Head of caudate nucleus (tissue), 42 donors: ENCODE results near the gene IGFLR1.

ENCODE experiments used
- DNase-seq, 42 donors: peaks; one replicate each; pipeline versions ENCODE4 v3.0.0 to v3.0.0-alpha.2; 2020 to 2021; ENCODE audit warnings: mixed read lengths in 7 of 42
- intact Hi-C: fragments of 100-400 bp; cut with DNase I; formaldehyde crosslinking; loops from one replicate; pipeline ENCODE4 v1.15.0; 2022

Gene IGFLR1

DNA sequence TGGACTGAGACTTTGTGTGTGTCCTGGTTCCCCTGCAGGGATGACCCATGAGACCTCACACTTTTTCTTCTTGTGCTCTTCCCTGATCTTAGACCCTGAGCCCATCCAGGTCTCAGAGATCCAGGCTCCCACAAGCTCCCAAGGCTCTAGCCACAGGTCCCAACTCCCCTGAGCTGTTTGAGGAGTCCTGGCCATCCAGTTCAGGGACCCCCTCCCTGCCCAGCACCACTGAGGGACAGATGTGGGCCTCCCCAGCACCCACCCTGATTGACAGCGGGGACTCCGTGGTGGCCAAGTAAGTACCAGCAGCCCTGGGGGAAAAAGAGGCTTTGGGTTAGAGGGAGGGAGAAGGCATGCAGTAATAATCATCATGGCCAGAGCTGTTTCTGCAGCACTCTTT is 17.4 kb upstream of the IGFLR1 start:
- DNase-seq: peak in 1 of 42 donors; percentile 11
- intact Hi-C loops: no loop called here

DNA sequence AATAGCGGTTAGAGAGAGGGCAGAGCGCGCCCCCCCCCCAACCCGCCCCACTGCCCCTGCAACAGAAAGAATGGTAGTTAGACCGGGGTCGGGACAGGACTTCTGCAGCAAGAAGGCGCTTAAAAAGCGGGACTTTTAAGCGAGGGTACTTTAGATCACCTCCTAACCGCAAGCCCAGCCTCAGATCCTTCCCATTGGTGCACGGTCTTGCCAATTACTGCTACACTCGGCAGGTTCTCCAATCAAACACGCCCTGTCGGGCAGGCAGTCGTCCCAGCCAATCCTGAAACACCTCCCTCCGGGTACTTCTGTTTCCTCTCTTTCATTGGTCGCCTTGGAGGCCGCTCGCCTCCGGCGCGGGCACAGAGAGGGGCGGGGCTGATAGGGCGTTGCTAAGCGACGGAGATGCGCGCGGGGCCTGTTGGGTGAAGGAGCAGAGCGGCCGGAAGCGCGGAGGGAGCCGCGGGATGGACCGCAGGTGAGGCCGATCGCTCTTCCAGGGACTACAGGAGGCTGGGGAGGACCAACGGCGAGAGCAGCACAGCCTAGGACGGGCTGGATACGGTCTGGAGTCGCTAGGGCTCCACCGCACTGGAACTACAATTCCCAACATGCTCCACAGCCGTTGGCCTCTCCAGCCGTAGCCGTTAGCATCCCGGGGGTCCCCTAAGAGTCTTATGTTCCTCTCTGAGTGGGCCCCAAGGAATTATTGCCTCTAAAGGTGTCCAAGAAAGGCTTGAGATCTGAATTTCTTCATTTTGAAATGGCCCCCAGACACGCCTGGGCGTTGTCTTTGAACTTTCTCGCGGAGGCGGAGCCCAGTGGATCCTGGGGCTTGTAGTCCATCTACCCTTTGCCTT is 15.7 kb upstream of the IGFLR1 start, which contains the start of gene PROSER3:
Gene PROSER3, plus strand, starts transcription at position 428 of the 860 bp plus-strand sequence. Its CDS starts 40 bp downstream, at position 468.
- intact Hi-C loops: no loop called here

DNA sequence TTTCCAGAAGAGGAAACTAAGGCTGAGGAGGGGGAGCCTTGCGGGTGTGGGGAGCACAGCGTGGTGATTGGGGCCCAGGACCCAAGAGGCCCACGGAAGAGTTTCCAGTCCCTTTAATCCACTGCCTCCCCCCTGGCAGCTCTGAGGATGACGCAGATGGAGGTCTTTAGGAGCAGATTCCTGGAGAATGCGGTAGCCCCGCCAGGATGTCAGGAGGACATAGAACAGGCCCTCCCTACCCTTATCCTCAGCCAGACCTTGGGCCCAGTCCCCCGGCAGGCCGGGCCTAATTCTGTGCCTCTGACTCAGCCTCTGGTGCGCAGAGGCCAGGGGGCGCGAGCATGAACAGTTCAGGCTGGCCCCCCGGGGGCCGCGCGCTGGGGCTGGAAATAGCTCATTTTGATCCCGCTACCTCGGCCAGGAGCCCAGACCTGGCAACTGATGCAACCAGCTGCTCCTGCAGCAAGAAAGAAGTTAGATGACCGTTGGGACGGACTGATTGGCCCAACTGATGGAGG is 15.0 kb upstream of the IGFLR1 start:
- peak in 21 of 42 donors; percentile 14 to 76 (median 49) for DNase-seq
- intact Hi-C loops: no loop called here

More for the DNA sequence above, 15.7 kb upstream of the IGFLR1 start, which contains the start of gene PROSER3:
- DNase-seq: peak; percentile 95 to 100 (median 99)

DNA sequence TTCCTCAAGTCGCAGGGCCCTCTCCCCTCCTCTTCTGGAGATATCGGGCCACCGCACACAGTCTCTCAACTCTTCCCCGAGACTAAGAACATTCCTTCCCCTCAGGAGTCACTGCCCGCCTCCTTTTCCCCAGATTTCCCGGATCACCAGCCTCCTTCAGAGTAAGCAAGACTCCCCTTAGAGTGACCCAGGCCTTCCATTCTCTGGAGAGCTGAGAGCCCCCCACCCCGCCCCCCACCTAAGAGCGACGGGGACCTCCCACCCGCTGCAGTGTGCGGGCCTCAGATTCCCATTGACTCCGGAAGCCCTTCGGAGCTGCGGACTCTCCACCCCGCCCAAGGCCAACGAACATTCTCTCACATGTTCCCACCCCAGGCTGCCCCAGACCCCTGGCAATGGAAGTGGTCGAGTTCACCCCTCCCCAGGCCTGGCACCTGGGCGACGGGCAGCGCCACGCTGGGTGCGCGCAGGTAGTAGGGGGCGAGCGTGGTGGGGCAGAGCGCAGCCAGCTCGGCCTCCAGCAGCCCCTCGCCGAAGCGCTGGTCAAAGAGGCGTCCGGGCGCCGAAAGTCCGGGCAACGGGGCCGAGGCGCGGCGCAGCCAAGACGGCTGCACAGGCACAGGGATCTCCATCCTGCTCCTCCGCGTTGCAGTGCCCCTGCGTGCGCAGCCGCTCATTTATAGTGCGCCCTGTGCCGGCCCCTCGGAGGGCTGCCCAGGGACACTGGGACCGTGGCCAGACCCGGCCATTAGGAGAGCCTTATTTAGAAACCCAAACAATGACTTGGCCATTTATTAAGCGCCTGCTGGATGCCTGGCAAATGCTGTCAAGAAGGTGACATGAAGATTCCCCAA is 14.4 kb upstream of the IGFLR1 start, which contains the start of gene HSPB6:
Gene HSPB6, minus strand, starts transcription at position 653 of the 854 bp plus-strand sequence. Its CDS starts 21 bp downstream, at position 632.
- intact Hi-C loops: no loop called here
- peak in 14 of 42 donors; percentile 37 to 68 (median 46) for DNase-seq

DNA sequence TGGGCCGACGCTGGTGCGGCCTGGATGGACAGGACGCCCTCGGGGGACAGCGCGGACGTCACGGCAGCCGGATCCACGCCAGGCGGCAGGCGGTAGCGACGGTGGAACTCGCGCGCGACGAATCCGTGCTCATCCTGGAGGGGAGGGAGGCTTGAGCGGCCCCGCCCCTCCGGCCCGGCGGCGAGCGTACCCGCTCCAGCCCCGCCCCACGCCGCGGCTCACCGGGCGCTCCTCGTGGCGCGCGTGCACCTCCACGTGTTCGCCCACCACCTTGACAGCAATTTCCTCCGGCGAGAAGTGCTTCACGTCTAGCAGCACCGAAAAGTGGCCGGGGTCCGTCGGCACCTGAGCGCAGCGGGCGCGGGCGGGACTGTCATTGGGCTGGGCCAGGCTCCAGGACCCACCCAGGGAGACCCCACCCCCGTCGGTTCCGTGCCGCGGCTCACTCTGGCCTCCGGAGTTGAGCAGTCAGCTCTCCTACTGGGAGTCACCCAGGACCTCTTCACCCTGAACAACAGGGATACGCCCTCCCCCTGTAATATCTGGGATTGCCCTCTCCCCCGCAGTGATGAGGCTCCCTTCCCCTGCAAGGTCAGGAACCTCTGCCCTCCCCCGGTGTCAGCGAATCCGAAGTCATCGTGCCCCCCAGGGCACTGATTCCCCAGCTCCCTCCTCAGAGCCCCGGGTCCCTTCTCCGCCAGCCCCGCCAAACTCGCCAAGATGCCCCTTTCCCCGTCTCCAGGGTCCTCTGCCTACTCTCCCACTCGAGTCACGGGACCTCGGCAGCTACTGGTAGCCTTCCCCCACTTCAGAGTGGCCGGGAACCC is 13.5 kb upstream of the IGFLR1 start:
- intact Hi-C loops: no loop called here
- peak in 2 of 42 donors; percentile 16 to 19 for DNase-seq

DNA sequence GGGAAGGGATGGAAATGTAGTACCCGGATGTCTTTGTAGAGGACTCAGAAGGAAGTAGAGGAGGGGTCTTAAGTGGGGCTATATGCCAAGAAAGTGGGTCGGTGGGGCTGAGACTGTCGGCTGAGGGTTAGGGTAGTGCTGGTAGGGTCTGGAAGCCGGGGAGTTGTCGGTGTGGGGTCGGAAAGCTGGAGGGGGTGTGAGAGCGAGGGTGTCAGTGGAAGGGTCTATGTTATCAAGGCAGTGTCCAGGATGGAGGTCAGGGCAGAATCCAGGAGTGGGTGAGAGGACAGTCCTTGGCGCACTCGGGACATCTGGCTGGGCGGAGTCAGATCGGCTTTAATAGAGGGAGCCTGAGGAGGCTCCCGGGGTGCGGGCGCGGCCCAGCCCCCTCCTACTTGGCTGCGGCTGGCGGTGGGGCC is 12.9 kb upstream of the IGFLR1 start:
- intact Hi-C loops: no loop called here
- DNase-seq: no peak

DNA sequence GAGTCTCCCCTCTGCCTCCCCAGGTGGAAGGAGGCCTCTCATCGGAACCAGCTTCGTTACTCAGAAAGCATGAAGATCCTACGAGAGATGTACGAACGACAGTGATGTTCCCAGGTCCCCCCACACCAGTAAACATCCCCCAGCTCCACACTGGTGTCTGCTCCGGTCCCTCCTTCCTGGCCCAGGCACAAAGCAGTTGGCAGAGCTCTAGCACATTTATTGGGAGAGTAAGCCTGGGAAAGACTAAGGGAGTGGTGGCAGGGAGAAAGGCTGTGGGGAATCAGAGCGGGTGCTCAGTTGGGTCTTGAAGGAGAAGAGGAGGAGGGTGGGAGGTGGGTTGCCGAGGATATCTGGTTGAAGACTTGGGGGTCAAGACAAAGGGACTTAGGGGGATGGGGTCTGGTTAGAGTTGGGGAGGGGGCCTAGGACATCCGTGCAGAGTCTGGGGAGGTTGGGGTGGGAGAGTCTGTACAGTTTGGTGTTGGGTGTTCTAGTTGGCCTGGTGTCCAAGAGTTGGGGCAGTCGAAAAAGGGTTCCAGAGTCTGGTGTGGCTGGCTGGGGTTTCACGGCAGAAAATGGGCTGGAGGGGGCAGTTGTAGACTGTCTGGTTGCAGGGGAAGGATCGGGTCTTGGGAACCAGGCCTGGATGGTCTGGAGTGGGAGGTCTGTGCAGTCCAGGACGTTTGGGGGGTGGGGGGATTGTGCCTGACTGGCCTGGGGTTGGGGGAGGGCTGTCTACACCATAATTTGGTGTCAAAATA is 12.3 kb upstream of the IGFLR1 start:
- no peak for DNase-seq
- intact Hi-C loops: no loop called here

DNA sequence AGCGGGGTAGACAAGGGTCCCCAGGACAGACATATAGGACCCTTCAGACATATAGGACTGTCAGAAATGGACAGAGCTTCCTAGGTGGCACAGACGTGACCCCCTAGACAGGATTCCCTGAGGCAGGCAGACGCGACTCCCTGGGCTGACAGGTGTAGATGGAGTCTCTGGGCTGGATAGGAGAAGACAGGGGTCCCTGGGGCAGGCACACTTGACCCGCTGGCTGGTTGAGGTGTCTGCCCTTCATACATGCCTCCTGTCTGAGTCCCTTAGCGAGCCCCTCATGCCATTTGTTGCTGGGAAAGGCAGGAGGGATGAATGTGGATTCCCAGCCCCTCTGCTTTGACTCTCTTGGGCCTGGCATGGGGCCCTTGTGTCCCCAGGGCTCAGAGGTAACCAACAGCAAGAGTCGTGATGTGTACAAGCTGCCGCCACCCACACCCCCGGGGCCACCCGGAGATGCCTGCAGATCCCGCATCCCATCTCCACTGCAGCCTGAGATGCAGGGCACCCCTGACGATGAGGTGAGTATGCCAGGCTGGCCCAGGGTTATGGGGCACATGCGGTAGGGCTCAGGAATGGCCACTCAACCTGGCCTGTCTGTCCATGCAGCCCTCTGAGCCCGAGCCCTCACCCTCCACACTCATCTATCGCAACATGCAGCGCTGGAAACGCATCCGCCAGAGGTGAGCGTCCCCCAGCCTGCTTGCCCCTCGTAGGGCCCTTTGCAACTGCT is 11.6 kb upstream of the IGFLR1 start:
- no peak for DNase-seq
- intact Hi-C loops: no loop called here

DNA sequence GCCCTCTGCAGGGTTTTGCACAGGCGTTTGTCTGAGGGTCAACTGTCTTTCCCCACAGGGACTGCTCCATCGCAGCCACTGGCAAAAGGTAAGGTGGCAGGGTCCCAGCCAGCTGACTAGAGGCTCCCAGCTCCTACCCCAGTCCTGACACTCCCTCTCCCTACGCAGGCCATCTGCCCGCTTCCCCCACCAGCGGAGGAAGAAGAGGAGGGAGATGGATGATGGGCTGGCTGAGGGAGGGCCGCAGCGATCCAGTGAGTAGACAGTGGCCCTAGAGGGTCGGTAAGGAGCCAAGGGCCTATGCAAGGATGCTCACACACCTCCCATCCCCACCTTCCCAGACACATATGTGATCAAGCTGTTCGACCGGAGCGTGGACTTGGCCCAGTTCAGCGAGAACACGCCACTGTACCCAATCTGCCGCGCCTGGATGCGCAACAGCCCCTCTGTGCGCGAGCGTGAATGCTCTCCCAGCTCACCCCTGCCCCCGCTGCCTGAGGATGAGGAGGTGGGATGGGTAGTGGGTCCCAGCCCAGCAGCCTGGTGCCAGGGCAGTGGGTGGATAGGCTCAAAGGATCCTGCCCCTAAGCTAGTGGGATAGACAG is 10.6 kb upstream of the IGFLR1 start:
- intact Hi-C loops: no loop called here
- DNase-seq: no peak

DNA sequence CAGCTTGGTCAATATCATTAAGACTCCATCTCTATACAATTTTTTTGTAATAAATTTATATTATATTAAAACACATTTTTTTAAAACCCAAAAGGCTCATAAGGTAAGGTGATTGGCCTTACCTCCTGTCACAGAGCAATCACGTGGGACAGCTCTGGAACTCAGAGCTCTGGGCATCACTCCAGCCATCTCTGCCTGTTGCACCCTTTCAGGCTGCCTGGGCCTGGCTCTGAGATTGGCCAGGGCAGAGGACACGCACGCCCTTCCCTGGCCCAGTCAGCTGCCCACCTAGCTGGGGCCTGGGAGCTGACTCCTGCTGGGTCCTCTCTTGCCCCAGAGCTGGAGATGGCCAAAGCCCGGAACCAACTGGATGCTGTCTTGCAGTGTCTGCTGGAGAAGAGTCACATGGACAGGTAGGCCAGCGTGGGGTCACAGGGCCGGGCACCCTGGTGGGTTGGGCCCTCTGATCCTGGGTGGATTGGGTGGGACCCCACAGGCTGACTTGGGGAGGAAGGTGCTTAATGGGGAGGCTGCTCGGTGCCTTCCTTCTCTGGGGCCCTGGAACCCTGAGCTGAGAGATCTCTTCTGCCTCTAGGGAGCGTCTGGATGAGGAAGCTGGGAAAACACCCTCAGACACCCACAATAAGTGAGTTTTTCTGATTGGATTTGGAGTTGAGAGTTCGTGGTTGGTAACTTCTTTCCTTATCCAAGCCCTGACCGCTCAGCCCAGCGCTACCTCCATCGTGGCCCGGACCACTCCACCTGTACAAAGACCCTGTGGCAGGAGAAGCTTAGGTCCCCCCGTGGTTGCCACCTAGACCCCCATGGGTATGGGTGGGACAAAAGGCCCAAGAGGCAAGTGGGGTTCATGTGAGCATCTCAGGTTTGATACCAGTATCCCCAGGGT is 9.8 kb upstream of the IGFLR1 start:
- intact Hi-C loops: no loop called here
- no peak for DNase-seq

DNA sequence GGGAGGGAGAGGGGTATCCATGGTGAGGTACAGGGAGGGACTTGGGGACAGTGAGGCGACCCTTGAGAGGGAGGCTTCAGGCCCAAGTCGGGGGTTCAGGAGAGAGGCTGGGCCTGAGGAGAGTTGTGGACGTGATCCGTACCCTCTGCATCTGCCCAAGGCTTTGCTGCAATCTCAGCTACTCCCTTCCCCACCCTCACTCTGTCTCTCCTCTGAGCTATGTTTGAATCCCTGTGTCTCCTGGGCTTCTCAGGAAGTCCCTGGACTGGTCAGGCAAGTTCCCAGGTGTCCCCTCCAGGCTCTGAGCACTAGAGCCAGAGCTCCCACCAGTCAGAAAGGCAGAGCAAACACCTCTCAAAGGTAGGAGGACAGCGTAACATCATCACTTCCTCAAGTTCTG is 7.9 kb upstream of the IGFLR1 start:
- no peak for DNase-seq
- intact Hi-C loops: no loop called here

DNA sequence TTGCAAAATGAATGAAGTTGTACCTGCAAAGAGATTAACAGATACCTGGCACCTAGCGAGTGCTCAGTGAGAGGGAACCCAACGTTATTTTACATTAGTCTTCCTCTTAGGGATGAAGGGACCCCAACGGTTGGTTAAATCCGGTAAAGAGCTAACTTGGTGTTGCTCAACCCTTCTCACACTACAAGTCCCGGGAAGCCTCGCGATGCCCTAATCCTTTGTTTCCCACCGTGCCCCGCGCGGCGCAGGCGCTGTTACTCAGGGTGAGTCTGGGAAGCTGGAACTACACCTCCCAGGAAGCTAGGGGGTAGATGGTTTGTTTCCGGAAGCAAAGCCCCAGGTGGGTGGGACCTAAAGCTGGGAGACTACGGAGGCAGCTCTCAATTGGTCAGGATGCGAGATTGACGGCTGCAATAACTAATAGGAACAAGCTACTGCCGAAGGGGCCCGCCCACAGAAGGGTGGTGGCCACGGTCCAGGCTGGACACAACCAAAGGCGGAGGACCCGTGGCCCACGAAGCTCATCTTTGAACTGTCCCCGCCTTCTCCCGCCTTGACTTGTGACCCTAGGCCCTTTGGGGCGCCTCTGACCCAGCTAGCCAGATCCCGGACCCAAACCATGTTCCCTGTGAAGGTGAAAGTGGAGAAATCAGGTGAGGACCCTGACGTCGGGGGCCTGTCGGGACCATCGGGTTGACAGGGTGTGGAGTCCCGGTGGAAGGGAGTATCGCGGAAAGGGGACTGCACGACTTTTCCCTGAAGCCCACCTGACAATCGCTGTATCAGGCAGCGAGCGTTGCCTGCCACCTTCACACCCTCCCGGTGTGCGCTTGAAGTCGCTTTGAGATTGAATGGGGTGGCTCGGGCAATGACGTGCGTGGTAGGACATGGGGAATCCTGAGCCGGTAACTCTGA is 6.1 kb upstream of the IGFLR1 start, which contains the start of gene LIN37:
Gene LIN37, plus strand, starts transcription at position 471 of the 915 bp plus-strand sequence. Its CDS starts 149 bp downstream, at position 620.
- peak; percentile 97 to 100 (median 100) for DNase-seq
- intact Hi-C loops: loop anchor here (10.0 kb wide), 1 partner anchor 186 kb away; the partner anchor contains the start of gene LRFN3

DNA sequence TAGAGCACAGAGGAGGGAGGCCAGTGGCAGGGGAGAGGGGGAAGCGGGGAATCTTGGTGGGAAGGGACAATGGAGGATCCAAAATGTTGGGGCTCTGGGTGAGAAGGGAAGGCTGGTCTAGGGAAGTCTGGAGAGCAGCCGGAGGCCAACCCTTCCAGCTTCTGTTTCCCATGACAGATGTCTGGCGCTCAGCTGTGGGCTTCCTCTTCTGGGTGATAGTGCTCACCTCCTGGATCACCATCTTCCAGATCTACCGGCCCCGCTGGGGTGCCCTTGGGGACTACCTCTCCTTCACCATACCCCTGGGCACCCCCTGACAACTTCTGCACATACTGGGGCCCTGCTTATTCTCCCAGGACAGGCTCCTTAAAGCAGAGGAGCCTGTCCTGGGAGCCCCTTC is 4.3 kb upstream of the IGFLR1 start:
- intact Hi-C loops: loop anchor here (10.0 kb wide), 1 partner anchor 188 kb away; the partner anchor contains the start of gene LRFN3
- no peak for DNase-seq

DNA sequence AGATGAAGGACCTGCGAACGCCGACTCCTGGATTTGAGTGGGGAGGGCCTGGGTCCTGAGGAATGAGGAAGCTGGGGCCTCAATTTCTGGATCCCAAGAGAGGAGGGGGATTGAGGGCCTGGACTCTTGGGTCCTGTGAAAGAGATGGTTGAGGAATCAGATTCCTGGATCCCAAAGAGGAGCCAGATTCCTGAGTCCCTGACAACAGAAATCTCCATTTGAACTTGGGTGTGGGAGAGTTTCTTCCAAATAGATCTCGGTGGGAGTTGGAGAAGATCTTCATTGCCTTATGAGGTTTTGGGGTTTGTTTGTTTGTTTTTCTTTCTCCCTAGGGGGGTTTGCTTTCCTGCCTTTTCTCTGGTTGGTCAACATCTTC is 3.8 kb upstream of the IGFLR1 start:
- intact Hi-C loops: loop anchor here (10.0 kb wide), 1 partner anchor 189 kb away; the partner anchor contains the start of gene LRFN3
- no peak for DNase-seq
